NCI-H526 treated with DMSO at 0.1 percent for 48 hours (cell line): ENCODE data around the gene LRBA.

Source experiments
- DNase-seq: peaks from one replicate; lab custom pipeline; 2025; lab: John Stamatoyannopoulos, UW

Gene LRBA

GRCh38 chr4:150318971-150319370 is 696.1 kb downstream of the LRBA start:
- DNase-seq: no peak

GRCh38 chr4:150318527-150318926 is 696.6 kb downstream of the LRBA start:
- DNase-seq: no peak

GRCh38 chr4:150316332-150317205 is 698.5 kb downstream of the LRBA start:
- DNase-seq: no peak

GRCh38 chr4:150315691-150316090 is 699.4 kb downstream of the LRBA start:
- DNase-seq: no peak

GRCh38 chr4:150315175-150315574 is 699.9 kb downstream of the LRBA start:
- DNase-seq: peak; percentile 87

- no peak for DNase-seq
These were observed 701.1 kb downstream of the LRBA start for GRCh38 chr4:150314031-150314430.

GRCh38 chr4:150310159-150310895 is 704.8 kb downstream of the LRBA start:
- no peak for DNase-seq

- DNase-seq: peak; percentile 63
These were observed 706.1 kb downstream of the LRBA start for GRCh38 chr4:150308824-150309472.

GRCh38 chr4:150306719-150307118 is 708.4 kb downstream of the LRBA start:
- DNase-seq: no peak

- no peak for DNase-seq
These were observed 709.1 kb downstream of the LRBA start for GRCh38 chr4:150305995-150306394.

GRCh38 chr4:150302553-150302952 is 712.5 kb downstream of the LRBA start:
- DNase-seq: no peak

- DNase-seq: no peak
These were observed 715.3 kb downstream of the LRBA start for GRCh38 chr4:150299816-150300215.

GRCh38 chr4:150297861-150298474 is 717.1 kb downstream of the LRBA start:
- DNase-seq: peak; percentile 45

GRCh38 chr4:150289881-150290280 is 725.2 kb downstream of the LRBA start:
- DNase-seq: no peak

GRCh38 chr4:150289198-150289597 is 725.9 kb downstream of the LRBA start:
- DNase-seq: no peak

- no peak for DNase-seq
These were observed 728.4 kb downstream of the LRBA start for GRCh38 chr4:150286656-150287055.

- DNase-seq: no peak
These were observed 731.4 kb downstream of the LRBA start for GRCh38 chr4:150283689-150284088.

GRCh38 chr4:150280975-150281374 is 734.1 kb downstream of the LRBA start:
- no peak for DNase-seq

GRCh38 chr4:150280081-150280895 is 734.8 kb downstream of the LRBA start:
- no peak for DNase-seq

GRCh38 chr4:150278206-150278605 is 736.9 kb downstream of the LRBA start:
- no peak for DNase-seq

- DNase-seq: no peak
These were observed 746.6 kb downstream of the LRBA start for GRCh38 chr4:150268444-150268843.
